Fibroblast of lung (primary cell): ENCODE data around the gene ZNF513. TPM values are rescaled to one million over a fixed set of nuclear protein-coding genes. Genes with fewer than 3 reads are reported as not detected.

ENCODE experiments used
- DNase-seq, 2 donors: peaks; one replicate each; pipeline versions ENCODE4 v3.0.0 to v3.0.0-alpha.2; 2010; ENCODE audit warnings: low read depth in 2 of 2
- H2AFZ ChIP-seq: 2 replicates; pipeline ENCODE4 v1.5.1; 2012; ENCODE audit warnings: low read length, control low read depth, inconsistent platforms
- H3K27ac ChIP-seq: 2 replicates; pipeline ENCODE4 v1.5.1; 2011; ENCODE audit warnings: low read length, control low read depth; ENCODE audit not compliant: insufficient read depth
- H3K27me3 ChIP-seq: 2 replicates; pipeline ENCODE4 v1.5.1; 2011; ENCODE audit warnings: mild to moderate bottlenecking, low read length; ENCODE audit not compliant: control insufficient read depth, insufficient read depth
- H3K36me3 ChIP-seq: 2 replicates; pipeline ENCODE4 v1.5.1; 2011; ENCODE audit warnings: low read length; ENCODE audit not compliant: control insufficient read depth, insufficient read depth
- H3K4me1 ChIP-seq: 2 replicates; pipeline ENCODE4 v1.5.1; 2011; ENCODE audit warnings: low read length; ENCODE audit not compliant: control insufficient read depth, insufficient read depth; ENCODE audit errors: extremely low read depth
- H3K4me2 ChIP-seq: 2 replicates; pipeline ENCODE4 v1.5.1; 2011; ENCODE audit warnings: low read length, control low read depth; ENCODE audit not compliant: insufficient read depth; ENCODE audit errors: extremely low read depth
- H3K4me3 ChIP-seq, 4 experiments: fragments of 200-600 bp in 1 of 4; sonication (generic) in 1 of 4; replicated peaks in 1 of 4; 2 replicates each; pipeline ENCODE4 v1.5.1; 2011 to 2016; ENCODE audit warnings: low read length in 4 of 4, low read depth in 3 of 4, mild to moderate bottlenecking in 3 of 4, control low read depth in 2 of 4, inconsistent platforms in 1 of 4, mixed read lengths in 1 of 4; ENCODE audit not compliant: insufficient read depth in 1 of 4; ENCODE audit errors: control extremely low read depth in 1 of 4
- H3K79me2 ChIP-seq: 2 replicates; pipeline ENCODE4 v1.5.1; 2012; ENCODE audit warnings: mild to moderate bottlenecking, low read length, inconsistent platforms; ENCODE audit not compliant: control insufficient read depth, insufficient read depth
- H3K9ac ChIP-seq: 2 replicates; pipeline ENCODE4 v1.5.1; 2011; ENCODE audit warnings: mild to moderate bottlenecking, low read length, control low read depth; ENCODE audit not compliant: insufficient read depth
- H3K9me3 ChIP-seq: 2 replicates; pipeline ENCODE4 v1.5.1; 2012; ENCODE audit warnings: low read depth, low read length; ENCODE audit not compliant: control insufficient read depth, insufficient read depth
- H4K20me1 ChIP-seq: 2 replicates; pipeline ENCODE4 v1.5.1; 2011; ENCODE audit warnings: low read length; ENCODE audit not compliant: control insufficient read depth, insufficient read depth; ENCODE audit errors: extremely low read depth
- EZH2 ChIP-seq: IDR thresholded peaks from 2 replicates; pipeline ENCODE4 v1.5.1; 2012; ENCODE audit warnings: low read length, control low read depth, mild to moderate bottlenecking; ENCODE audit errors: missing control alignments
- polyA plus RNA-seq, 2 donors: library from polyadenylated mRNA; depleted of rRNA in 1 of 2; stranded (reverse) in 1 of 2; unstranded in 1 of 2; fragments of >200 nt; gene quantifications; 2 replicates each; pipeline ENCODE4 v1.2.1, GENCODE V29; 2011 to 2012; ENCODE audit warnings: missing spikeins in 1 of 2
- total RNA-seq: library from RNA; depleted of rRNA; stranded (reverse); fragments of >200 nt; gene quantifications from 2 replicates; pipeline ENCODE4 v1.2.1, GENCODE V29; 2014
- TF ChIP-seq, protein P1 (sequence below), 2 donors: IDR thresholded peaks in 1 of 2; conservative IDR thresholded peaks in 1 of 2; 1 replicate in 1 of 2; 2 replicates in 1 of 2; pipeline ENCODE4 v1.5.1; 2011 to 2012; ENCODE audit warnings: low read length in 2 of 2, control low read depth in 1 of 2, inconsistent platforms in 1 of 2, low read depth in 1 of 2, mild to moderate bottlenecking in 1 of 2

The ZNF513 gene
- total and polyA plus RNA-seq, 2 donors (not counting 1 experiment from before 2014, with no cell fraction given): 7.0 to 8.4 TPM

DNA sequence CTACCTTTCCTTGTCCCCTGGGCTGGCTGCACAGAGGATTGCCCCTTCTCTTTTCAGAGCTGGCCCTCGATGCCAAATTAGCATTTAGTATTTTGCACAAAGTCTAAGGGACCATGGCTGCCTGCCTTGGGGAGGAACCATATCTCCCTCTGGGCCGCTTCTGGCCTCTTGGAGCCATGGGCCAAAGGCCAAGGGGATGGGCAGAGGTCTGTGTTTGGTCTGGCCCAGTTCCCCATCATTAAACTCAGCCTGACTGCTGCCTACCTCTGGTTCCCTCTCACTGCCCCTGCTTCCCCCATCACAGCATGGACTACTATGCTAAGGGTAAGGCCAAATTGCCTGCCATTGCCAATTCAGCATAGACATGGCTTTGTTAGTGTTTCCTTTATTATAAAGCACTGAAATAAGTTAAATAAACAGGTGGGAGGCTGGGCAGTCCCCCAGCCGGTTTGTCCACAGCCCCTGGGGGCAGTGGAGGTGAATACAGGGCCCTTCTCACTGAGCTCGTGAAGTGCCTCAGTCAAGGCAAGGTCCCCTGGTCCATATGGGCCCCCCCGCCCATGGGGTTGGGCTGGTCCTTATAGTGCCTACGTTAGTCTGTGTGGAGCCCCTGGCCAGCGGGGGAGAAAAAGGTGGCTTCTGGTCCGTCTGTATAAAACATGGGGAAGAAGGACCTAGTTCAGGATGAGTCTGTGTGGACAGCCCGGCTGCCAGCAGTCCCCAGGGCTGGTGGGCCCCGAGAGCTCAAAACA lies 3.5 kb downstream of the ZNF513 start:
- Histone ChIP-seq H3K4me2 (no peak overlapping the region), H2AFZ (no peak overlapping the region), H3K4me1 (peaks cover 8% of the 10 kb centered on the region), H3K4me3 (no peak overlapping the region), H3K9ac (no peak overlapping the region), H3K79me2 (peaks cover 39% of the 10 kb centered on the region), H3K27me3 (no peaks in the 10 kb centered on the region), H3K27ac (no peak overlapping the region), H3K9me3 (no peaks in the 10 kb centered on the region), H3K36me3 (peaks cover 46% of the 10 kb centered on the region), H4K20me1 (no peaks in the 10 kb centered on the region)
- DNase-seq: no peak
- TF ChIP-seq, protein P1, sequence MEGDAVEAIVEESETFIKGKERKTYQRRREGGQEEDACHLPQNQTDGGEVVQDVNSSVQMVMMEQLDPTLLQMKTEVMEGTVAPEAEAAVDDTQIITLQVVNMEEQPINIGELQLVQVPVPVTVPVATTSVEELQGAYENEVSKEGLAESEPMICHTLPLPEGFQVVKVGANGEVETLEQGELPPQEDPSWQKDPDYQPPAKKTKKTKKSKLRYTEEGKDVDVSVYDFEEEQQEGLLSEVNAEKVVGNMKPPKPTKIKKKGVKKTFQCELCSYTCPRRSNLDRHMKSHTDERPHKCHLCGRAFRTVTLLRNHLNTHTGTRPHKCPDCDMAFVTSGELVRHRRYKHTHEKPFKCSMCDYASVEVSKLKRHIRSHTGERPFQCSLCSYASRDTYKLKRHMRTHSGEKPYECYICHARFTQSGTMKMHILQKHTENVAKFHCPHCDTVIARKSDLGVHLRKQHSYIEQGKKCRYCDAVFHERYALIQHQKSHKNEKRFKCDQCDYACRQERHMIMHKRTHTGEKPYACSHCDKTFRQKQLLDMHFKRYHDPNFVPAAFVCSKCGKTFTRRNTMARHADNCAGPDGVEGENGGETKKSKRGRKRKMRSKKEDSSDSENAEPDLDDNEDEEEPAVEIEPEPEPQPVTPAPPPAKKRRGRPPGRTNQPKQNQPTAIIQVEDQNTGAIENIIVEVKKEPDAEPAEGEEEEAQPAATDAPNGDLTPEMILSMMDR (conservative IDR thresholded peaks at IDR 0.05 in 1 of 2, IDR thresholded peaks at IDR 0.05 in 1 of 2; ENCODE audit: low read depth in 1 of 2, low read length in 2 of 2): no peak
- no peak for TF ChIP-seq EZH2

DNA sequence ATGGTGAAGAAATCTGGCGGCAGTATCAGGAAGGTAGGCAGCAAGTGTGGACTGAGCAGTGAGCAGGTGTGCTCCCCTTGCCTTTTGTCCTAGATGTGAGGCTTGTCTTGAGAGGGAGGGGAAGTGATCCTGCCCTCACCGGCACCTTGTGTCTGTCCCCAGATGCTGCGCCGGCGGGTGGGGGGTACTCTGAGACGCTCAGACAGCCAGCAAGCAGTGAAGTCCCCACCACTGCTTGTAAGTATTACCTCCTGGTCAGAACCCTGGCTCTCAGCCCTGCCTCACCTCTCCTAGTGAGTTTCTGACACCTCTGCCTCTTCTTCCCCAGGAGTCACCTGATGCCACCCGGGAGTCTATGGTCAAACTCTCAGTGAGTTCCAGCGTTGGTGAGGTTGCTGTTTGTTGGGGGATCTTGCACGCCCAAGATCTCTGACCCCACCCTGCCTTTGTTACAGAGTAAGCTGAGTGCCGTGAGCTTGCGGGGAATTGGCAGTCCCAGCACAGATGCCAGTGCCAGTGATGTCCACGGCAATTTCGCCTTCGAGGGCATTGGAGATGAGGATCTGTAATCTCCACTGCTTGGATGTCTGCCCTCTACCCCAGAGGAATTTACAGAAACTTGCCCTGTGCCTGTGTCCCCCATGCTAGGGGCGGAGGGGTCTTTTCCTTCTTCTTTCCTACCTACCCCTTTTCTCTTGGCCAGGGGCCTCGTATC lies 4.2 kb downstream of the ZNF513 start:
- H3K4me2 ChIP-seq: no peak overlapping the region
- no peak overlapping the region for H3K4me3 ChIP-seq
- H3K4me1 ChIP-seq: peaks cover 8% of the 10 kb centered on the region
- no peak for TF ChIP-seq EZH2
- TF ChIP-seq, protein P1 (conservative IDR thresholded peaks at IDR 0.05 in 1 of 2, IDR thresholded peaks at IDR 0.05 in 1 of 2; ENCODE audit: low read depth in 1 of 2, low read length in 2 of 2): no peak
- DNase-seq: no peak
- no peak overlapping the region for H3K9ac ChIP-seq
- no peak overlapping the region for H3K27ac ChIP-seq
- H3K9me3 ChIP-seq: no peaks in the 10 kb centered on the region
- H2AFZ ChIP-seq: no peak overlapping the region
- H3K79me2 ChIP-seq: peaks cover 45% of the 10 kb centered on the region
- H3K27me3 ChIP-seq: no peaks in the 10 kb centered on the region
- peaks cover 38% of the 10 kb centered on the region for H3K36me3 ChIP-seq
- H4K20me1 ChIP-seq: no peaks in the 10 kb centered on the region

DNA sequence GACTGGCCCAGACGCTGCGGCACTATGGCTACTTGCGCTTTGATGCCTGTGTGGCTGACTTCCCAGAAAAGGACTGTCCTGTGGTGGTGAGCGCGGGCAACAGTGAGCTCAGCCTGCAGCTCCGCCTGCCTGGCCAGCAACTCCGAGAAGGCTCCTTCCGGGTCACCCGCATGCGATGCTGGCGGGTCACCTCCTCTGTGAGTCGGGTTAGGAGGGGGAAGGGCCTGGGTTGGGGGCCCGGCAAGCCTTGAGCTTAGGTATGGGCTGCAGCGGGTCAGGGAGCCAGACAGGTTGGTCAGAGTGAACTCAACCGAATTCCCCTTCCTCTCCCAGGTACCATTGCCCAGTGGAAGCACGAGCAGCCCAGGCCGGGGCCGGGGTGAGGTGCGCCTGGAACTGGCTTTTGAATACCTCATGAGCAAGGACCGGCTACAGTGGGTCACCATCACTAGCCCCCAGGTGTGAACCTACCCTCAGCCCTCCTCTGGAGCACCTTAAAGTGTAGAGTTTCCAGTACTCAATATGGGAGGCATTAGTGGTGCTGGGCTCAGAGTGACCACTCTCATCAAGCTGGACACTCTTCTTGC lies 4.9 kb downstream of the ZNF513 start:
- H3K4me2 ChIP-seq: no peak overlapping the region
- H3K36me3 ChIP-seq: peaks cover 38% of the 10 kb centered on the region
- no peaks in the 10 kb centered on the region for H3K27me3 ChIP-seq
- peaks cover 6% of the 10 kb centered on the region for H3K4me1 ChIP-seq
- no peak for DNase-seq
- no peaks in the 10 kb centered on the region for H4K20me1 ChIP-seq
- H3K79me2 ChIP-seq: peaks cover 52% of the 10 kb centered on the region
- no peaks in the 10 kb centered on the region for H3K9me3 ChIP-seq
- TF ChIP-seq, protein P1 (conservative IDR thresholded peaks at IDR 0.05 in 1 of 2, IDR thresholded peaks at IDR 0.05 in 1 of 2; ENCODE audit: low read depth in 1 of 2, low read length in 2 of 2): no peak
- TF ChIP-seq EZH2: no peak
- no peak overlapping the region for H2AFZ ChIP-seq
- no peak overlapping the region for H3K27ac ChIP-seq
- no peak overlapping the region for H3K4me3 ChIP-seq
- no peak overlapping the region for H3K9ac ChIP-seq
